H1 (cell line): ENCODE results near the gene TBCB. TPM values are rescaled to one million over a fixed set of nuclear protein-coding genes. Genes with fewer than 3 reads are reported as not detected.

Experiments
- CTCF ChIA-PET: fragments of 300-600 bp; sonication (Branson Sonifier 250); formaldehyde crosslinking; loops from one replicate; lab custom pipeline; 2021; ENCODE audit not compliant: partially characterized antibody; lab: Charles Lee
- POLR2A ChIA-PET: fragments of 300-600 bp; sonication (Branson Sonifier 250); formaldehyde crosslinking; loops from one replicate; lab custom pipeline; 2021; ENCODE audit warnings: inconsistent platforms; ENCODE audit not compliant: partially characterized antibody; lab: Charles Lee
- DNase-seq, 2 experiments: peaks; one replicate each; pipeline versions ENCODE4 v3.0.0 to v3.0.0-alpha.2; 2010 to 2022; ENCODE audit warnings: low spot score in 2 of 2, low read depth in 1 of 2, mixed read lengths in 1 of 2
- FAIRE-seq: peaks from 2 replicates; lab custom pipeline; 2011; peaks lifted over from hg19 to GRCh38; lab: Jason Lieb, UNC
- H2AFZ ChIP-seq: 2 replicates; pipeline ENCODE4 v1.8.1; 2012; ENCODE audit warnings: low read length, inconsistent platforms
- H2AK5ac ChIP-seq: 2 replicates; pipeline ENCODE4 v1.6.1; 2013; ENCODE audit warnings: low read depth, low read length
- H2BK120ac ChIP-seq: replicated peaks from 2 replicates; pipeline ENCODE3; 2013; ENCODE audit warnings: low read depth, low read length, inconsistent platforms
- H2BK12ac ChIP-seq: 2 replicates; pipeline ENCODE4 v1.6.1; 2013; ENCODE audit warnings: low read depth, low read length
- H2BK15ac ChIP-seq: 2 replicates; pipeline ENCODE4 v1.6.1; 2013; ENCODE audit warnings: low read length
- H2BK20ac ChIP-seq: 2 replicates; pipeline ENCODE4 v1.6.1; 2013; ENCODE audit warnings: low read length
- H2BK5ac ChIP-seq: 2 replicates; pipeline ENCODE4 v1.6.1; 2013; ENCODE audit warnings: low read depth, low read length
- H3K14ac ChIP-seq: 2 replicates; pipeline ENCODE4 v1.6.1; 2013; ENCODE audit warnings: inconsistent platforms; ENCODE audit not compliant: insufficient read length
- H3K18ac ChIP-seq: 2 replicates; pipeline ENCODE4 v1.6.1; 2013; ENCODE audit warnings: low read length; ENCODE audit errors: extremely low read depth
- H3K23ac ChIP-seq: 2 replicates; pipeline ENCODE4 v1.6.1; 2013; ENCODE audit warnings: inconsistent platforms; ENCODE audit not compliant: insufficient read length
- H3K23me2 ChIP-seq: 2 replicates; pipeline ENCODE4 v1.6.1; 2013; ENCODE audit warnings: low read depth, low read length
- H3K27ac ChIP-seq: 2 replicates; pipeline ENCODE4 v1.6.1; 2011; ENCODE audit warnings: low read depth, low read length, inconsistent platforms
- H3K27me3 ChIP-seq, 4 experiments: replicated peaks in 1 of 4; 1 replicate in 1 of 4; 2 replicates in 3 of 4; pipeline versions ENCODE4 v1.6.1 to v1.8.1; 2011 to 2013; ENCODE audit warnings: low read length in 3 of 4, mild to moderate bottlenecking in 3 of 4, inconsistent platforms in 2 of 4, mixed read lengths in 2 of 4, moderate library complexity in 1 of 4; ENCODE audit not compliant: control insufficient read depth in 3 of 4, insufficient read depth in 3 of 4; ENCODE audit errors: extremely low read depth in 1 of 4
- H3K36me3 ChIP-seq, 4 experiments: 2 replicates each; pipeline versions ENCODE4 v1.6.1 to v1.8.1; 2011 to 2013; ENCODE audit warnings: mild to moderate bottlenecking in 4 of 4, low read length in 3 of 4, moderate library complexity in 2 of 4, control low read depth in 1 of 4, inconsistent platforms in 1 of 4; ENCODE audit not compliant: insufficient read depth in 4 of 4, control insufficient read depth in 2 of 4
- H3K4ac ChIP-seq: replicated peaks from 2 replicates; pipeline ENCODE3; 2013; ENCODE audit warnings: low read length, low read depth, mixed read lengths, inconsistent platforms; ENCODE audit not compliant: insufficient read length
- H3K4me1 ChIP-seq, 4 experiments: replicated peaks in 1 of 4; 1 replicate in 1 of 4; 2 replicates in 3 of 4; pipeline versions ENCODE4 v1.6.1 to v1.8.1; 2011 to 2013; ENCODE audit warnings: low read length in 3 of 4, inconsistent platforms in 2 of 4, mixed read lengths in 1 of 4; ENCODE audit not compliant: insufficient read depth in 4 of 4, control insufficient read depth in 3 of 4
- H3K4me2 ChIP-seq, 2 experiments: 2 replicates each; pipeline versions ENCODE4 v1.6.1 to v1.8.1; 2011 to 2013; ENCODE audit warnings: low read depth in 2 of 2, low read length in 2 of 2, control low read depth in 1 of 2, inconsistent platforms in 1 of 2, mild to moderate bottlenecking in 1 of 2; ENCODE audit not compliant: insufficient read depth in 1 of 2
- H3K4me3 ChIP-seq, 4 experiments: fragments of 200-600, 300-600 bp in 1 of 4; sonication (generic), shearing (Covaris generic), sonication (Bioruptor Twin) in 1 of 4; 2 replicates each; pipeline versions ENCODE4 v1.5.1 to v1.8.1; 2011 to 2016; ENCODE audit warnings: low read length in 4 of 4, low read depth in 3 of 4, control low read depth in 2 of 4, inconsistent platforms in 2 of 4, mild to moderate bottlenecking in 2 of 4, mixed read lengths in 1 of 4, moderate library complexity in 1 of 4; ENCODE audit not compliant: insufficient read depth in 2 of 4; ENCODE audit errors: extremely low read depth in 1 of 4
- H3K56ac ChIP-seq: replicated peaks from 2 replicates; pipeline ENCODE3; 2013; ENCODE audit warnings: low read depth, mild to moderate bottlenecking, mixed read lengths, low read length, inconsistent platforms; ENCODE audit not compliant: insufficient read length
- H3K79me1 ChIP-seq: 2 replicates; pipeline ENCODE4 v1.6.1; 2013; ENCODE audit warnings: low read depth, low read length, control low read depth
- H3K79me2 ChIP-seq, 2 experiments: 2 replicates each; pipeline versions ENCODE4 v1.6.1 to v1.8.1; 2012 to 2013; ENCODE audit warnings: low read length in 2 of 2, mild to moderate bottlenecking in 2 of 2, inconsistent platforms in 1 of 2; ENCODE audit not compliant: insufficient read depth in 2 of 2, control insufficient read depth in 1 of 2
- H3K9ac ChIP-seq, 4 experiments: replicated peaks in 1 of 4; 1 replicate in 1 of 4; 2 replicates in 3 of 4; pipeline versions ENCODE4 v1.6.1 to v1.8.1; 2011 to 2013; ENCODE audit warnings: low read depth in 3 of 4, low read length in 3 of 4, control low read depth in 2 of 4, mild to moderate bottlenecking in 2 of 4, moderate library complexity in 2 of 4, inconsistent platforms in 1 of 4; ENCODE audit errors: extremely low read depth in 1 of 4
- H3K9me3 ChIP-seq, 2 experiments: 2 replicates each; pipeline versions ENCODE4 v1.6.1 to v1.8.1; 2012 to 2013; ENCODE audit warnings: mild to moderate bottlenecking in 2 of 2, moderate library complexity in 2 of 2, control low read depth in 1 of 2, inconsistent platforms in 1 of 2, low read depth in 1 of 2, low read length in 1 of 2, mixed read lengths in 1 of 2; ENCODE audit not compliant: insufficient read depth in 2 of 2
- H4K20me1 ChIP-seq, 2 experiments: replicated peaks in 1 of 2; 2 replicates each; pipeline versions ENCODE3 to v1.8.1; 2011 to 2013; ENCODE audit warnings: inconsistent platforms in 2 of 2, low read length in 2 of 2, mild to moderate bottlenecking in 1 of 2; ENCODE audit not compliant: insufficient read depth in 2 of 2, control insufficient read depth in 1 of 2
- H4K5ac ChIP-seq: 2 replicates; pipeline ENCODE4 v1.6.1; 2013; ENCODE audit warnings: low read length, low read depth, mixed read lengths, inconsistent platforms; ENCODE audit not compliant: insufficient read length
- H4K8ac ChIP-seq: 2 replicates; pipeline ENCODE4 v1.8.0; 2013; ENCODE audit warnings: mild to moderate bottlenecking, moderate library complexity, low read length, inconsistent platforms; ENCODE audit not compliant: insufficient read depth; ENCODE audit errors: extremely low read depth
- H4K91ac ChIP-seq: replicated peaks from 2 replicates; pipeline ENCODE3; 2013; ENCODE audit warnings: low read length, mixed read lengths, inconsistent platforms; ENCODE audit not compliant: insufficient read length
- E2F6 ChIP-seq: IDR thresholded peaks from 2 replicates; pipeline ENCODE4 v1.6.1; 2012; ENCODE audit warnings: inconsistent platforms
- KDM1A ChIP-seq: fragments of 200-600, 300-600 bp; sonication (generic); IDR thresholded peaks from 2 replicates; pipeline ENCODE4 v1.7.1; 2016; ENCODE audit warnings: mild to moderate bottlenecking, low read length, borderline replicate concordance
- WGBS, 2 experiments: shearing (Covaris generic) in 1 of 2; methylation state at CpG; one replicate each; pipeline versions ENCODE4 v1.1.6 to v1.1.7; 2013 to 2015; ENCODE audit warnings: low lambda C conversion rate in 2 of 2, mixed read lengths in 2 of 2, inconsistent platforms in 1 of 2, low coverage in 1 of 2, missing lambda C conversion rate in 1 of 2; ENCODE audit not compliant: insufficient replicate concordance in 2 of 2, insufficient coverage in 1 of 2, insufficient read length in 1 of 2; ENCODE audit errors: extremely low coverage in 1 of 2, missing lambda C conversion rate in 1 of 2; 5-methylcytosine and 5-hydroxymethylcytosine counted together
- polyA plus RNA-seq, 7 experiments: library from polyadenylated mRNA; depleted of rRNA in 3 of 7; stranded (reverse) in 5 of 7; unstranded in 2 of 7; fragments of >200 nt in 5 of 7; fragments of 200-250 nt in 2 of 7; gene quantifications; 1 replicate in 5 of 7; 2 replicates in 1 of 7; 4 replicates in 1 of 7; pipeline versions ENCODE4 v1.2.1 to v1.2.3, GENCODE V29; 2011 to 2013; ENCODE audit warnings: missing spikeins in 2 of 7, mixed read lengths in 2 of 7
- total RNA-seq: library from RNA; stranded (reverse); fragmentation: NEBNext Ultra II Directional; extraction: Animal tissue kit (Norgen Biotek cat#: 25700); gene quantifications from 2 replicates; pipeline ENCODE4 v1.2.1, GENCODE V29; 2021

TBCB gene
- total and polyA plus RNA-seq, 2 of the 8 experiments (the other 6 are each of a cell fraction or from before 2014, with no cell fraction given): 153 to 286 TPM

DNA sequence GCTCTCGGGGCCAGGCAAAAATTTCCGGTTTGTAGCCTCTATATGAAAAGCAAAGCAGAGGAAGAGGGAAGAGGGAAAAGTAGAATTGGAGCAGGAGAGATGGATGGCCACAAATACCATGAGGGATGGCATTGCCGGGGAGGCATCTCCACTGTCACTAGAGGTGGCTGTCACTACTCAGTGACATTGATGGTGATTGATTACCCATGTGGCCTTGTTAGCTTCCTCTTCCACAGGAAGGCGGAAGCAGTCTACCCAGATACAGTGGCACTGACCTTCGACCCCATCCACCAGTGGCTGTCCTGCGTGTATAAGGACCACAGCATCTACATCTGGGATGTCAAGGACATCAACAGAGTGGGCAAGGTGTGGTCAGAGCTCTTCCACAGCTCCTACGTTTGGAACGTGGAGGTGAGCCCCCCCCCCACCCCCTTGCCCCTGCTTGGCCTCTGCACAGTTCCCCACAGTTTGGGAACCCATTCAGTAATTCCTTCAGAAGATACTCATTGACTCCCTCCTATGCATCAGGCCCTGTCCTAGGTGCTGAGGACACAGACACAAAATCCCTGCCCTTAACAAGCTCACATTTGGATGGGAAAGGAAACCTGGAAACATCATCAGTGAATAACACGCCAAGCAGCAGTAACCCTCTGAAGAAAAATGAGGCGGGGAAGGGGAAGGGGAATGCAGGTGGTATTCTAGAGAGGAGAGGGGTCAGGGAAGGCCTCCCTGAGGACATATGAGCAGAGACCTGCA, 42.0 kb upstream of the TBCB start:
- no peak overlapping the region for H2BK20ac ChIP-seq
- no peak overlapping the region for H2AFZ ChIP-seq
- no peak overlapping the region for H3K27ac ChIP-seq
- no peaks in the 10 kb centered on the region for H3K9me3 ChIP-seq
- H2BK120ac ChIP-seq: no peak overlapping the region
- H3K4me3 ChIP-seq: no peak overlapping the region
- H3K4ac ChIP-seq: no peak overlapping the region
- no peak overlapping the region for H3K4me2 ChIP-seq
- WGBS, 2 experiments: 79% methylated on average over 10 of the region's 10 CpGs; no CpG with 5 or more reads in 1 of the 2 experiments
- peaks cover 13 to 51% (median 37%) of the 10 kb centered on the region in 4 experiments; a peak in 7 of 8 replicates for H3K36me3 ChIP-seq
- CTCF ChIA-PET: interaction anchor here (0.6 kb wide), 1 partner anchor 294 kb away, joined by 4 read pairs; no protein-coding TSS in a partner anchor
- H3K27me3 ChIP-seq: no peaks in the 10 kb centered on the region
- H2BK12ac ChIP-seq: no peak overlapping the region
- H3K14ac ChIP-seq: no peak overlapping the region
- no peaks in the 10 kb centered on the region for H3K79me2 ChIP-seq
- no peak overlapping the region for H3K9ac ChIP-seq
- POLR2A ChIA-PET: interaction anchor here (0.6 to 1.9 kb wide), 7 partner anchors 11 to 65 kb away, joined by 3 to 6 read pairs (median 3); partner anchors contain the start of genes THAP8 and WDR62
- no peak for DNase-seq
- H2BK5ac ChIP-seq: no peak overlapping the region
- H3K23me2 ChIP-seq: no peaks in the 10 kb centered on the region
- no peak overlapping the region for H2BK15ac ChIP-seq
- H3K79me1 ChIP-seq: no peaks in the 10 kb centered on the region
- no peak overlapping the region for H4K5ac ChIP-seq
- H3K4me1 ChIP-seq: no peaks in the 10 kb centered on the region
- no peak overlapping the region for H4K8ac ChIP-seq
- H3K23ac ChIP-seq: no peak overlapping the region
- H4K20me1 ChIP-seq: peaks cover 3 to 7% of the 10 kb centered on the region in 2 experiments
- TF ChIP-seq E2F6 (no peak), KDM1A (no peak)
- H4K91ac ChIP-seq: no peak overlapping the region
- no peak overlapping the region for H3K18ac ChIP-seq
- no peak overlapping the region for H3K56ac ChIP-seq
- FAIRE-seq: no peak
- H2AK5ac ChIP-seq: no peak overlapping the region
